ENCODE measurements around the gene PCGF3.
"Not testable (repeated sequence)": the region's sequence is repeated elsewhere in the genome, so short reads cannot be mapped to it uniquely, and the experiment has no call there.

Gene PCGF3

DNA sequence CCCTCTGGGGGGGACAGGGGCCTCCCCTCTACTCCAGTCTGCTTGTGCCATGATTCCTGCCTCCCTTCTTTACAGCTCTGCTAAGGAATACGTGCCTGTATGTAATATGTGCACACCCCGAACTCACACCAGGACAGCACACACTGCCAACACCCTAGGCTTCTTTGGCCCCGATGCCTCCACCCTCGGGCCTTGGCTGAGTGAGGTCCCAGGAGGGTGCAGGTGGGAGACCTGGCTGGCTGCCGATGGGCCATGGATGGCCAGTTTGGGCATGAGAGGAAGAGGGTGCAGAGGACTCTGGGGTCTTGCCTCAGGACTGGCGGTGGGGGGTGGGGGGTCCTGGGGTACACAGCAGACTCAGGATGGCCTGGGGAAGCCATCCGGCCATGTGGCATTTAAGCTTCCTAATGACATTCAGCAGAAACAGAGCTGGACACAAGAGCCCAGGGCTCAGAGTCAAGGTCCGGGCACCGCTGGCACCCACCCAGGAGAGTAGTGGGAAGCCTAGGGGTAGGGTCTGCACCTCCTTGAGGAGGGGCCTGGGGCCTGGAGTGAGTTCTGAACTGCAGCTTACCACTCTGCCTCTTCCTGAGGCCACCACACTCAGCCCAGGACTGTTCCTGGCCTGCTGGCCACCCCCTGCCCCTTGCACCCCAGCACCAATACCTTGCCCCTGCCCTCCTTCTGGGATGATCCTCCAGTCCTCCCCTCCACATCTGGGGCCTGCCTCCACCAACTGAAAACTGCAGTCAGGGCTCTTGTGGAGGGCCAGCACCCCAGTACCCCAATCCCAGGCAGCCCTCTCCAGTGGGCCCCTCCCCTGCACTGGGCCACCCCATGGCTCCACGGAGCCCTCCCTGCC lies 2.1 kb upstream of the PCGF3 start:
- DNase-seq (ENCODE audit: low read depth in 1 of 2, low spot score in 1 of 2), result no peak

- no peak for DNase-seq (ENCODE audit: low read depth in 1 of 2, low spot score in 1 of 2)
Observed at GRCh38 chr4:704198-704891, 1.3 kb upstream of the PCGF3 start.

DNA sequence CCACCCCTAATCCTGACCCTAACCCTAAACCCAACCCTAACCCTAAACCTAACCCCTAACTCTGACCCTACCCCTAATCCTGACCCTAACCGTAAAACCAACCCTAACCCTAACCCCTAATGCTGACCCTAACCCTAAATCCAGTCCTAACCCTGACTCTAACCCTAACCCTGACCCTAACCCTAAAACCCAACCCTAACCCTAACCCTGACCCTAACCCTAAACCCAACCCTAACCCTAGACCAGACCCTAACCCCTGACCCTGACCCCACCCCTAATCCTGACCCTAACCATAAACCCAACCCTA lies 708 bp upstream of the PCGF3 start:
- no peak for DNase-seq (ENCODE audit: low read depth in 1 of 2, low spot score in 1 of 2)

DNA sequence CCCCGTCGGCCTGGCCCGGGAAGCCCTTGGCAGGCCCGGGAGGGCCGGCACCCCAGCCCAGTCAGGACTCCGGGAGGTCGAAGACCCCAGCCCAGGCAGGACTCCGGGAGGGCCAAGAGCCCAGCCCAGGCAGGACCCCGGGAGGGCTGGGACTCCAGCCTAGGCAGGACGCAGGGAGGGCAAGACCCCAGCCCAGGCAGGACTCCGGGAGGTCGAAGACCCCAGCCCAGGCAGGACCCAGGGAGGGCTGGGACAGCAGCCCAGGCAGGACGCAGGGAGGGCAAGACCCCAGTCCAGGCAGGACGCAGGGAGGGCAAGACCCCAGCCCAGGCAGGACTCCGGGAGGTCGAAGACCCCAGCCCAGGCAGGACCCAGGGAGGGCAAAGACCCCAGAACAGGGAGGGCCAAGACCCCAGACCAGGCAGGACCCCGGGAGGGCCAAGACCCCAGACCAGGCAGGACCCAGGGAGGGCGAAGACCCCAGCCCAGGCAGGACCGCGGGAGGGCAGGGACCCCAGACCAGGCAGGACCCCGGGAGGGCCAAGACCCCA lies 526 bp downstream of the PCGF3 start:
- not testable (repeated sequence) for DNase-seq (ENCODE audit: low read depth in 1 of 2, low spot score in 1 of 2)

DNA sequence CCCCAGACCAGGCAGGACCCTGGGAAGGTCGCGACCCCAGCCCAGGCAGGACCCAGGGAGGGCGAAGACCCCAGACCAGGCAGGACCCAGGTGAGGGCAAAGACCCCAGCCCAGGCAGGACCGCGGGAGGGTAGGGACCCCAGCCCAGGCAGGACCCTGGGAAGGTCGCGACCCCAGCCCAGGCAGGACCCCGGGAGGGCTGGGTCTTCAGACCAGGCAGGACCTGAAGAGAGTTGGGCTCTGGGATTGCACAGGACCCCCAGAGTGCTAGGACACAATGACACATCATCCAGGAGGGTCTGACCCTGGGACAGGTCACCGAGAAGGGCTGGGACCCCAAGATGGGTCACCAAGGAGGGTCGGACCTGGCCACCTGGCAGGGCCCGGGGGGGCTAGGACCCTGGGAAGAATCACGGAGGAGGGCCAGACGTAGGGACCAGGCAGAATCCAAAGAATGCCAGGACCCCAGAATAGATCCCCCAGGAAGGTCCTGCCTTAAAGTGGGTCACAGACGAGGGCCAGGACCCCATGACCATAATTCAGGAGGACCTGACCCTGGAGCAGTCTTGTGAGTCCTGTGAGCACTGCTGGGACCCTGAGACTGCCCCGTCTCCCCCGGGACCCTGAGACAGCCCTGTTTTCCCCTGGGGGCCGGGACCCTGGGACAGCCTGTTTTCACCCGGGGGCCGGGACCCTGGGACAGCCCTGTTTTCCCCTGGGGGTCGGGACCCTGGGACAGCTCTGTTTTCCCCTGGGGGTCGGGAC lies 1.4 kb downstream of the PCGF3 start:
- no peak for DNase-seq (ENCODE audit: low read depth in 1 of 2, low spot score in 1 of 2)

- DNase-seq (ENCODE audit: low read depth in 1 of 2, low spot score in 1 of 2), result no peak
Observed at GRCh38 chr4:707929-708630, 2.4 kb downstream of the PCGF3 start.

DNA sequence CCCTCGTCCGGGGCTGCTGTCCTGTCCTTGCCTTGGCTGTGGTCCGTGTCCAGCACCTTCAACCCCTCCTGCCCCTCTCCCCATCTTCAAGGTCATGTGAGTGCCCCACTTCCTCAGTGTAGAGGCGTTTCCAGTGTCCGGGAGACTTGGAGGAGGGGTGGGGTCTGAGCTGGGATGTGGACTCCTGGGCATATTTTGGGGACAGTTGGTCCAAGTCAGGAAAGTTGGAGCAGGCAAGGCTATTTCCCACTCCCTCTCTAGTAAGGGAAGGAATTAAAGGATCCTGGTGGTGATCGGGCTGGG lies 3.0 kb downstream of the PCGF3 start:
- no peak for DNase-seq (ENCODE audit: low read depth in 1 of 2, low spot score in 1 of 2)

DNA sequence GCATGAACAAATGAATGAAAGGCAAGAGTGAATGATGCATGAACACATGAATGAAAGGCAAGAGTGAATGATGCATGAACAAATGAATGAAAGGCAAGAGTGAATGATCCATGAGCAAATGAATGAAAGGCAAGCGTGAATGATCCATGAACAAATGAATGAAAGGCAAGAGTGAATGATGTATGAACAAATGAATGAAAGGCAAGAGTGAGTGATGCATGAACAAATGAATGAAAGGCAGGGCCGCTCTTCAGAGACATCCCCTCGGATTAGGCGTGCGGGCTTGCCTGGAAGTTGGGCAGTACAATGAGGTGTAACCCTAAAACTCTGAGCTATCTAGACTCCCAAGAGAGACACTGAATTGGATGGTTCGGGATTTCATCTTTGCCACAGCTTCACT lies 3.7 kb downstream of the PCGF3 start:
- DNase-seq (ENCODE audit: low read depth in 1 of 2, low spot score in 1 of 2), result no peak

GRCh38 chr4:710116-710515 lies 4.5 kb downstream of the PCGF3 start:
- no peak for DNase-seq (ENCODE audit: low read depth in 1 of 2, low spot score in 1 of 2)

GRCh38 chr4:710916-711315 lies 5.3 kb downstream of the PCGF3 start:
- no peak for DNase-seq (ENCODE audit: low read depth in 1 of 2, low spot score in 1 of 2)

DNA sequence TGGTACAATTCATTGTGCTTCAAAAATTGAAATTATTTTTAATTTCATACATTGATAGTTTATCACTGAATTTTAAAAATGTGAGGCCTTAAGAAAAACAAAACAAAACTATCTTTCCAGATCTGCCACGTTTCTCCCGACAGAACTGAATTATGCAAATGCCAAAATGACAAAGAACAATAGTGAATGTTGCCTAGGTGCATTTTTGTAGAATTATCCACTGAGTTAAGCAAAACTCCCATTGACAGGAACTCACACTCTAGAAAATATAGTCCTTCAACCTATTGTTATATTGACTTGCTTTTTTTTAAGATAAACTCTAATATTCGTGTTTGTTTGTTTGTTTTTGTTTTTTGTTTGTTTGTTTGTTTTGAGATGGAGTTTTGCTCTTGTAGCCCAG lies 6.5 kb downstream of the PCGF3 start:
- no peak for DNase-seq (ENCODE audit: low read depth in 1 of 2, low spot score in 1 of 2)

- DNase-seq (ENCODE audit: low read depth in 1 of 2, low spot score in 1 of 2), result no peak
Observed at GRCh38 chr4:712916-713632, 7.4 kb downstream of the PCGF3 start.

GRCh38 chr4:714087-714486 lies 8.5 kb downstream of the PCGF3 start:
- DNase-seq (ENCODE audit: low read depth in 1 of 2, low spot score in 1 of 2), result no peak

DNA sequence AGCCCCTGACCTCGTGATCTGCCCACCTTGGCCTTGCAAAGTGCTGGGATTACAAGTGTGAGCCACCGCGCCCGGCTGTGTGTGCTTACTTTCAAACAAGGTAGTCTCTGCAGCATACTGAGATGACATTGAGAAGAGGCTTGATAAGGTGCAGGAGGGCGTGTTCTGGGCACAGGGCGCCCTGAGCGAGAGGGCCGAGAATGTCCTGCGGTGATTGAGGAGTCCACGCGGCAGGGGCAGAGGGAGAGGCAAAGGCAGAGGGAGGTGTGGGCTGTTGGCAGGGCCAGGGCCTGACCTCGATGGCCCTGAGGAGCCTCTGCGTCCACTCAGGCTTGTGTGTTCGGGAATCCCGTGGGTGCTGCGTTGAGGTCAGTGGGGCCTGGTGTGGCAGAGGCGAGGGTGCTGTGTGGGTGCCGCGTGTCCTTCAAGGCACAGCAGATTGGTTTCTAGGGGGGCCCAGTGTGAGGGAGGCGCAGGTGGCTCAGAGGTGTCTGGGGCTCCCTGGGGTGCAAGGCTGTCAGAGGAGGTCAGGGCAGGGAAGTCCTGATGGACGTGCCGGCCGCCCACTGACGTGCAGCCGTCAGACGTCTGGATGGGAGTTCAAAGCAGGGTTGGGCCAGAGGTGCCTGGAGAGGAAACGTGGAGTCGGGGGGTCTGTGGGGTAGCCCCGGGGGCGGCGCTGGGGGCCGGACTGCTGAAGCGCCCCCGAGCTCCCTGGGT lies 12.1 kb downstream of the PCGF3 start:
- no peak for DNase-seq (ENCODE audit: low read depth in 1 of 2, low spot score in 1 of 2)

DNA sequence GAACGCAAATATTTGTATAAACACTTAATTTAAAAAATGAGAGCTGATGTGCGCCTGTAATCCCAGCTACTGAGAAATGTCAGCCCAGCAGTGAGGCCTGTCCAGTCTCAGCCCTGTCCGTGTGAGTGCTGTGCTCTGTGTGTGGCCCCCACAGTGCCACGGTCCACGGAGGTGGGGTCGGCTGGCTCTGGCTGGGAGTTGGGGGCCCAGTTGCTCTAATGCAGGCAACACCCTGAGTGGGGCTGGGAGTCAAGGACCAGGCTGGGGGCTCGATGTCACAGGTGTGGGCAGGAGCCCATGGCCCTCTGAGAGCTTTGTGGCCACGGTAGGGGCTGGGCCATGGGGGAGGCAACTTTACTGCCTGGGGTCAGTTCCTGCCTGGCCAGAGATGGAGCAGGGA lies 12.8 kb downstream of the PCGF3 start:
- DNase-seq (ENCODE audit: low read depth in 1 of 2, low spot score in 1 of 2), result no peak

DNA sequence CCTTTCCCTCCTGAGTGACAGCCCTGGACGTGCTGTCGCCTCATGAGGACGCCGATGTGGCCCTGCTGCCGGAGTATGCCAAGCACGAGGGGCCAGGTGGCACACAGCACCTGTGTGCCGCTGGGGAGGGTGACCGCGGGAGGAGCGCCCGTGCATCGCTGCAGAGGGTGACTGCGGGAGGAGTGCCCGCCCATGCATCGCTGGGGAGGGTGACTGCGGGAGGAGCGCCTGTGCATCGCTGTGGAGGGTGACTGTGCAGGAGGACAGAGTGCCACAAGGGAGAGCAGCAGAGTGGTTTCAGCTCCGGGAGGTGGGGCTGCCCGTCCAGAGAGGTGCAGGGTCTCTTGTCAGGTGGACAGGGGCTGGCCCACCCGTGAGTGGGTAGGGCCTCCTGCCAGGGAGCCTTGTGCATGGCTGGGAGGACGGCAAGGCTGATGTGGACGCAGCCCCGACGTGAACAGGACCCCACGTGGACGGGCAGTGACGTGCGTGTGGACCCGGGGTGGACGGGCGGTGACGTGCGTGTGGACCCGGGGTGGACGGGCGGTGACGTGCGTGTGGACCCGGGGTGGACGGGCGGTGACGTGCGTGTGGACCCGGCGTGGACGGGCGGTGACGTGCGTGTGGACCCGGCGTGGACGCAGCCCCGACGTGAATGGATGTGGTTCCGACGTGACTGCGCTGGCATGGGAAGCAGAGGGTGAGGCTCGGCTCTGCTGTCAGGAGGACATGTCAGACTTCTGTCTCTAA lies 14.7 kb downstream of the PCGF3 start:
- DNase-seq (ENCODE audit: low read depth in 1 of 2, low spot score in 1 of 2), result no peak

DNA sequence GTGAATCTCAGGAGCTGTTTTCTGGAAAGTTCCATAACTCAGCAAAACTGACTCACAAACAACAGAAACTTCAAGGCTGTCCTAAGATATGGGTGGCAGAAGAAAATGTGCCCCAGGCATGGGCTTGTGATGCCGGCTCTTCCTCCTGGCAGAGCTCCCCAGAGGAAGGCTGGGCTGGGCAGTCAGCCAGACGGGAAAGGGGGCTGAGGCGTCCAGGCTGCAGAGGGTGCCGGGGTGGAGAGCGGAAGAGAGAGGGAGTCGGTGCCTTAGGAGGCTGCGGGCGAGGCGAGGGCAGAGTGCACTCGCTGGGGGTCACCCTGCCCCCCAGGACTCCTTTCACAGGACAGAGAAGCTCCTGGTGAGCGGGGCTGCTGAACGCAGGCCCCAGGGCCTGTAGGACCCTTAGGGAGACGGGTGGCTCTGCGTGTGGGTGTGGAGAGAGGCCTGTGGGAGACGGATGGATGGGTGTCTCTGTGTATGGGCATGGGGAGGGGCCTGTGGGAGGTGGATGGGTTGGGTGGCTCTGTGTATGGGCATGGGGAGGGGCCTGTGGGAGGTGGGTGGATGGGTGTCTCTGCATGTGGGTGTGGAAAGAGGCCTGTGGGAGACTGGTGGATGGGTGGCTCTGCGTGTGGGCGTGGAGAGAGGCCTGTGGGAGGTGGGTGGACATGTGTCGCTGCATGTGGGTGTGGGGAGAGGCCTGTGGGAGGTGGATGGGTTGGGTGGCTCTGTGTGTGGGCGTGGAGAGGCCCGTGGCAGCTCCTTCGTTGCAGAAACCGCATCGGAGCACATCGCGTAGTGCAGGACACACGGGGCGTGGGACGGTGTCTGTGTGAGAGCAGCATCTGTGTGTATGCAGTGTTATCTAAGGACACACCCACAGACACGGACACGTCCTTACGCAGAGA lies 15.9 kb downstream of the PCGF3 start:
- no peak for DNase-seq (ENCODE audit: low read depth in 1 of 2, low spot score in 1 of 2)

- no peak for DNase-seq (ENCODE audit: low read depth in 1 of 2, low spot score in 1 of 2)
Observed at GRCh38 chr4:722169-722725, 16.6 kb downstream of the PCGF3 start.
